Measurements from ENCODE around the gene RALGPS2. TPM values are rescaled to one million over a fixed set of nuclear protein-coding genes. Genes with fewer than 3 reads are reported as not detected.

Gene RALGPS2
- total and polyA plus RNA-seq, 2 of the 13 experiments (the other 11 are each of a cell fraction or from before 2014, with no cell fraction given) = 15.6 to 36.0 TPM

- TF ChIP-seq, protein P1, sequence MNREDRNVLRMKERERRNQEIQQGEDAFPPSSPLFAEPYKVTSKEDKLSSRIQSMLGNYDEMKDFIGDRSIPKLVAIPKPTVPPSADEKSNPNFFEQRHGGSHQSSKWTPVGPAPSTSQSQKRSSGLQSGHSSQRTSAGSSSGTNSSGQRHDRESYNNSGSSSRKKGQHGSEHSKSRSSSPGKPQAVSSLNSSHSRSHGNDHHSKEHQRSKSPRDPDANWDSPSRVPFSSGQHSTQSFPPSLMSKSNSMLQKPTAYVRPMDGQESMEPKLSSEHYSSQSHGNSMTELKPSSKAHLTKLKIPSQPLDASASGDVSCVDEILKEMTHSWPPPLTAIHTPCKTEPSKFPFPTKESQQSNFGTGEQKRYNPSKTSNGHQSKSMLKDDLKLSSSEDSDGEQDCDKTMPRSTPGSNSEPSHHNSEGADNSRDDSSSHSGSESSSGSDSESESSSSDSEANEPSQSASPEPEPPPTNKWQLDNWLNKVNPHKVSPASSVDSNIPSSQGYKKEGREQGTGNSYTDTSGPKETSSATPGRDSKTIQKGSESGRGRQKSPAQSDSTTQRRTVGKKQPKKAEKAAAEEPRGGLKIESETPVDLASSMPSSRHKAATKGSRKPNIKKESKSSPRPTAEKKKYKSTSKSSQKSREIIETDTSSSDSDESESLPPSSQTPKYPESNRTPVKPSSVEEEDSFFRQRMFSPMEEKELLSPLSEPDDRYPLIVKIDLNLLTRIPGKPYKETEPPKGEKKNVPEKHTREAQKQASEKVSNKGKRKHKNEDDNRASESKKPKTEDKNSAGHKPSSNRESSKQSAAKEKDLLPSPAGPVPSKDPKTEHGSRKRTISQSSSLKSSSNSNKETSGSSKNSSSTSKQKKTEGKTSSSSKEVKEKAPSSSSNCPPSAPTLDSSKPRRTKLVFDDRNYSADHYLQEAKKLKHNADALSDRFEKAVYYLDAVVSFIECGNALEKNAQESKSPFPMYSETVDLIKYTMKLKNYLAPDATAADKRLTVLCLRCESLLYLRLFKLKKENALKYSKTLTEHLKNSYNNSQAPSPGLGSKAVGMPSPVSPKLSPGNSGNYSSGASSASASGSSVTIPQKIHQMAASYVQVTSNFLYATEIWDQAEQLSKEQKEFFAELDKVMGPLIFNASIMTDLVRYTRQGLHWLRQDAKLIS (CRISPR knock-in tag; IDR thresholded peaks at IDR 0.05) = no peak
- TF ChIP-seq, protein P2, sequence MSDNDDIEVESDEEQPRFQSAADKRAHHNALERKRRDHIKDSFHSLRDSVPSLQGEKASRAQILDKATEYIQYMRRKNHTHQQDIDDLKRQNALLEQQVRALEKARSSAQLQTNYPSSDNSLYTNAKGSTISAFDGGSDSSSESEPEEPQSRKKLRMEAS (IDR thresholded peaks at IDR 0.05) = no peak
- TF ChIP-seq MLX (CRISPR knock-in tag; IDR thresholded peaks at IDR 0.05) (no peak; the same call in 1 of the 2 replicates), NFKBIZ (CRISPR knock-in tag; IDR thresholded peaks at IDR 0.05) (no peak), ZNF382 (CRISPR knock-in tag; IDR thresholded peaks at IDR 0.05; ENCODE audit: borderline replicate concordance) (no peak), RARG (CRISPR knock-in tag; IDR thresholded peaks at IDR 0.05; ENCODE audit: low read depth) (no peak), ZNF777 (CRISPR knock-in tag; IDR thresholded peaks at IDR 0.05) (no peak), SAFB2 (CRISPR knock-in tag; IDR thresholded peaks at IDR 0.05; ENCODE audit: borderline replicate concordance, low read depth) (no peak), JUNB (CRISPR knock-in tag; IDR thresholded peaks at IDR 0.05; ENCODE audit: borderline replicate concordance) (no peak), TRAFD1 (CRISPR knock-in tag; IDR thresholded peaks at IDR 0.05; ENCODE audit: borderline replicate concordance) (no peak), MATR3 (CRISPR knock-in tag; IDR thresholded peaks at IDR 0.05) (no peak), GABPB1 (CRISPR knock-in tag; IDR thresholded peaks at IDR 0.05) (no peak), ZNF274 (CRISPR knock-in tag; IDR thresholded peaks at IDR 0.05) (no peak), ZNF354B (CRISPR knock-in tag; IDR thresholded peaks at IDR 0.05) (no peak)
- TF ChIP-seq, protein P3, sequence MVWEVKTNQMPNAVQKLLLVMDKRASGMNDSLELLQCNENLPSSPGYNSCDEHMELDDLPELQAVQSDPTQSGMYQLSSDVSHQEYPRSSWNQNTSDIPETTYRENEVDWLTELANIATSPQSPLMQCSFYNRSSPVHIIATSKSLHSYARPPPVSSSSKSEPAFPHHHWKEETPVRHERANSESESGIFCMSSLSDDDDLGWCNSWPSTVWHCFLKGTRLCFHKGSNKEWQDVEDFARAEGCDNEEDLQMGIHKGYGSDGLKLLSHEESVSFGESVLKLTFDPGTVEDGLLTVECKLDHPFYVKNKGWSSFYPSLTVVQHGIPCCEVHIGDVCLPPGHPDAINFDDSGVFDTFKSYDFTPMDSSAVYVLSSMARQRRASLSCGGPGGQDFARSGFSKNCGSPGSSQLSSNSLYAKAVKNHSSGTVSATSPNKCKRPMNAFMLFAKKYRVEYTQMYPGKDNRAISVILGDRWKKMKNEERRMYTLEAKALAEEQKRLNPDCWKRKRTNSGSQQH (CRISPR knock-in tag; IDR thresholded peaks at IDR 0.05; ENCODE audit: low read depth) = no peak
- TF ChIP-seq, protein P4, sequence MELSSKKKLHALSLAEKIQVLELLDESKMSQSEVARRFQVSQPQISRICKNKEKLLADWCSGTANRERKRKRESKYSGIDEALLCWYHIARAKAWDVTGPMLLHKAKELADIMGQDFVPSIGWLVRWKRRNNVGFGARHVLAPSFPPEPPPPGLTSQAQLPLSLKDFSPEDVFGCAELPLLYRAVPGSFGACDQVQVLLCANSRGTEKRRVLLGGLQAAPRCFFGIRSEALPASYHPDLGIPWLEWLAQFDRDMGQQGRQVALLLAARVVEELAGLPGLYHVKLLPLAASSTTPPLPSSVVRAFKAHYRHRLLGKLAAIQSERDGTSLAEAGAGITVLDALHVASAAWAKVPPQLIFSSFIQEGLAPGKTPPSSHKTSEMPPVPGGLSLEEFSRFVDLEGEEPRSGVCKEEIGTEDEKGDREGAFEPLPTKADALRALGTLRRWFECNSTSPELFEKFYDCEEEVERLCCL (CRISPR knock-in tag; IDR thresholded peaks at IDR 0.05; ENCODE audit: borderline replicate concordance) = no peak
- TF ChIP-seq, protein P5, sequence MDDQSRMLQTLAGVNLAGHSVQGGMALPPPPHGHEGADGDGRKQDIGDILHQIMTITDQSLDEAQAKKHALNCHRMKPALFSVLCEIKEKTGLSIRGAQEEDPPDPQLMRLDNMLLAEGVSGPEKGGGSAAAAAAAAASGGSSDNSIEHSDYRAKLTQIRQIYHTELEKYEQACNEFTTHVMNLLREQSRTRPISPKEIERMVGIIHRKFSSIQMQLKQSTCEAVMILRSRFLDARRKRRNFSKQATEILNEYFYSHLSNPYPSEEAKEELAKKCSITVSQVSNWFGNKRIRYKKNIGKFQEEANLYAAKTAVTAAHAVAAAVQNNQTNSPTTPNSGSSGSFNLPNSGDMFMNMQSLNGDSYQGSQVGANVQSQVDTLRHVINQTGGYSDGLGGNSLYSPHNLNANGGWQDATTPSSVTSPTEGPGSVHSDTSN (CRISPR knock-in tag; IDR thresholded peaks at IDR 0.05; ENCODE audit: borderline replicate concordance) = no peak
- TF ChIP-seq, protein P6, sequence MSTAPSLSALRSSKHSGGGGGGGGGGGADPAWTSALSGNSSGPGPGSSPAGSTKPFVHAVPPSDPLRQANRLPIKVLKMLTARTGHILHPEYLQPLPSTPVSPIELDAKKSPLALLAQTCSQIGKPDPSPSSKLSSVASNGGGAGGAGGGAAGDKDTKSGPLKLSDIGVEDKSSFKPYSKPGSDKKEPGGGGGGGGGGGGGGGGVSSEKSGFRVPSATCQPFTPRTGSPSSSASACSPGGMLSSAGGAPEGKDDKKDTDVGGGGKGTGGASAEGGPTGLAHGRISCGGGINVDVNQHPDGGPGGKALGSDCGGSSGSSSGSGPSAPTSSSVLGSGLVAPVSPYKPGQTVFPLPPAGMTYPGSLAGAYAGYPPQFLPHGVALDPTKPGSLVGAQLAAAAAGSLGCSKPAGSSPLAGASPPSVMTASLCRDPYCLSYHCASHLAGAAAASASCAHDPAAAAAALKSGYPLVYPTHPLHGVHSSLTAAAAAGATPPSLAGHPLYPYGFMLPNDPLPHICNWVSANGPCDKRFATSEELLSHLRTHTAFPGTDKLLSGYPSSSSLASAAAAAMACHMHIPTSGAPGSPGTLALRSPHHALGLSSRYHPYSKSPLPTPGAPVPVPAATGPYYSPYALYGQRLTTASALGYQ (CRISPR knock-in tag; IDR thresholded peaks at IDR 0.05) = peak; percentile 81; the same call in 1 of the 2 replicates
These were observed 194.5 kb downstream of the RALGPS2 start (continued) for GRCh38 chr1:178919581-178919980.

All from HepG2 (cell line).